VCaP (cell line): ENCODE measurements around the gene ILK.

ENCODE experiments used
- H3K27ac ChIP-seq: fragments of 450-650 bp; 2 replicates; pipeline ENCODE4 v1.5.1; 2017
- CTCF ChIP-seq: fragments of 450-650 bp; conservative IDR thresholded peaks from 2 replicates; pipeline ENCODE4 v1.5.1; 2017; ENCODE audit warnings: mild to moderate bottlenecking, moderate library complexity

Gene ILK

GRCh38 chr11:6625832-6626420 lies 22.4 kb downstream of the ILK start:
- no peak overlapping the region for H3K27ac ChIP-seq
- no peak for TF ChIP-seq CTCF

GRCh38 chr11:6626971-6627761 lies 23.6 kb downstream of the ILK start:
- no peak for TF ChIP-seq CTCF
- H3K27ac ChIP-seq: no peak overlapping the region

GRCh38 chr11:6627762-6628241 lies 24.2 kb downstream of the ILK start:
- H3K27ac ChIP-seq: no peak overlapping the region
- no peak for TF ChIP-seq CTCF

- TF ChIP-seq CTCF: no peak
- no peak overlapping the region for H3K27ac ChIP-seq
Observed at GRCh38 chr11:6628526-6628925, 25.0 kb downstream of the ILK start.

GRCh38 chr11:6629573-6629891 lies 26.0 kb downstream of the ILK start:
- no peak overlapping the region for H3K27ac ChIP-seq
- TF ChIP-seq CTCF: no peak

- peak overlapping the region; percentile 19; the same call in 1 of the 2 replicates for H3K27ac ChIP-seq
- TF ChIP-seq CTCF: no peak
Observed at GRCh38 chr11:6629892-6630631, 26.5 kb downstream of the ILK start.

GRCh38 chr11:6630632-6631291 lies 27.2 kb downstream of the ILK start:
- no peak for TF ChIP-seq CTCF

More at GRCh38 chr11:6630632-6631291, 27.2 kb downstream of the ILK start:
- peak overlapping the region; percentile 19; the same call in 1 of the 2 replicates for H3K27ac ChIP-seq
